Measurements from ENCODE around the gene CTSE.

The CTSE gene

GRCh38 chr1:205991237-205991636 lies 32.5 kb downstream of the CTSE start:
- peak; percentile 42 for DNase-seq (ENCODE audit: low spot score)

- DNase-seq (ENCODE audit: low spot score) = no peak
Observed at GRCh38 chr1:205990226-205990625, 33.5 kb downstream of the CTSE start.

- DNase-seq (ENCODE audit: low spot score) = no peak
Observed at GRCh38 chr1:205989786-205990185, 33.9 kb downstream of the CTSE start.

GRCh38 chr1:205988585-205988995 lies 35.1 kb downstream of the CTSE start:
- DNase-seq (ENCODE audit: low spot score) = no peak

- DNase-seq (ENCODE audit: low spot score) = no peak
Observed at GRCh38 chr1:205986861-205987260, 36.8 kb downstream of the CTSE start.

- no peak for DNase-seq (ENCODE audit: low spot score)
Observed at GRCh38 chr1:205986292-205986691, 37.4 kb downstream of the CTSE start.

GRCh38 chr1:205985330-205986005 lies 38.2 kb downstream of the CTSE start:
- no peak for DNase-seq (ENCODE audit: low spot score)

GRCh38 chr1:205983925-205984725 lies 39.6 kb downstream of the CTSE start:
- peak; percentile 78 for DNase-seq (ENCODE audit: low spot score)

GRCh38 chr1:205981257-205981656 lies 42.4 kb downstream of the CTSE start:
- DNase-seq (ENCODE audit: low spot score) = no peak

GRCh38 chr1:205980237-205980870 lies 43.3 kb downstream of the CTSE start:
- DNase-seq (ENCODE audit: low spot score) = no peak

- no peak for DNase-seq (ENCODE audit: low spot score)
Observed at GRCh38 chr1:205979301-205979700, 44.4 kb downstream of the CTSE start.

GRCh38 chr1:205978676-205979075 lies 45.0 kb downstream of the CTSE start:
- DNase-seq (ENCODE audit: low spot score) = no peak

GRCh38 chr1:205977402-205978014 lies 46.2 kb downstream of the CTSE start:
- peak; percentile 79 for DNase-seq (ENCODE audit: low spot score)

- peak; percentile 67 for DNase-seq (ENCODE audit: low spot score)
Observed at GRCh38 chr1:205976708-205977401, 46.8 kb downstream of the CTSE start.

GRCh38 chr1:205976036-205976435 lies 47.7 kb downstream of the CTSE start:
- no peak for DNase-seq (ENCODE audit: low spot score)

GRCh38 chr1:205975387-205975998 lies 48.2 kb downstream of the CTSE start:
- no peak for DNase-seq (ENCODE audit: low spot score)

GRCh38 chr1:205974712-205975111 lies 49.0 kb downstream of the CTSE start:
- DNase-seq (ENCODE audit: low spot score) = no peak

GRCh38 chr1:205973377-205974232 lies 50.1 kb downstream of the CTSE start:
- no peak for DNase-seq (ENCODE audit: low spot score)

GRCh38 chr1:205972491-205973168 lies 51.1 kb downstream of the CTSE start:
- no peak for DNase-seq (ENCODE audit: low spot score)

- no peak for DNase-seq (ENCODE audit: low spot score)
Observed at GRCh38 chr1:205972081-205972480, 51.6 kb downstream of the CTSE start.

Measured in AG08396 (cell line).